K562 (cell line): Measurements from ENCODE around the gene PODXL. TPM values are rescaled to one million over a fixed set of nuclear protein-coding genes. Genes with fewer than 3 reads are reported as not detected.

Source experiments
- ATAC-seq: fragments of 200-7000 bp; cut with Tn5 transposase; 3 replicates; pipeline ENCODE4 v1.9.1; 2020; ENCODE audit warnings: moderate library complexity
- BruUV-seq: library from RNA; stranded (reverse); fragments of 400-500 nt; replicated peaks from 2 replicates; lab custom pipeline; 2021; lab: Mats Ljungman, UMichigan
- CTCF ChIA-PET: fragments of 300-600 bp; formaldehyde crosslinking; extraction: SDS; loops from one replicate; lab custom pipeline; 2021; ENCODE audit warnings: low intra/inter-chr PET ratio; lab: Yijun Ruan, JAX
- POLR2A ChIA-PET: fragments of 300-600, 350-650 bp; sonication (Branson Sonifier 250); formaldehyde crosslinking; extraction: SDS; loops from one replicate; lab custom pipeline; 2021; ENCODE audit warnings: antibody characterized with exemption, inconsistent platforms; lab: Yijun Ruan, JAX
- DNase-seq, 4 experiments: peaks; one replicate each; pipeline versions ENCODE4 v3.0.0 to v3.0.0-alpha.2; 2011 to 2018; ENCODE audit warnings: low spot score in 3 of 4, mixed read lengths in 3 of 4; ENCODE audit errors: extremely low read depth in 1 of 4
- FAIRE-seq: peaks from 2 replicates; lab custom pipeline; 2011; peaks lifted over from hg19 to GRCh38; lab: Jason Lieb, UNC
- H2AFZ ChIP-seq: 2 replicates; pipeline ENCODE4 v1.6.0; 2011; ENCODE audit warnings: low read depth, low read length, control low read depth, inconsistent platforms
- H3K27ac ChIP-seq: fragments of 200-600 bp; 3 replicates; pipeline ENCODE4 v1.8.0; 2011; ENCODE audit warnings: low read depth, mild to moderate bottlenecking, control low read depth, inconsistent platforms, low read length, moderate library complexity, mixed read lengths; ENCODE audit errors: extremely low read depth
- H3K27me3 ChIP-seq, 2 experiments: fragments of 300-600 bp in 1 of 2; 2 replicates in 1 of 2; 3 replicates in 1 of 2; pipeline versions ENCODE4 v1.6.0 to v1.8.0; 2011; ENCODE audit warnings: inconsistent platforms in 2 of 2, low read length in 2 of 2, mild to moderate bottlenecking in 1 of 2, mixed read lengths in 1 of 2, moderate library complexity in 1 of 2; ENCODE audit not compliant: control insufficient read depth in 2 of 2, insufficient read depth in 2 of 2
- H3K36me3 ChIP-seq: fragments of 300-600 bp; 3 replicates; pipeline ENCODE4 v1.8.0; 2011; ENCODE audit warnings: mild to moderate bottlenecking, low read length, inconsistent platforms; ENCODE audit not compliant: control insufficient read depth, insufficient read depth
- H3K4me1 ChIP-seq, 2 experiments: fragments of 200-600 bp in 1 of 2; replicated peaks in 1 of 2; 2 replicates in 1 of 2; 3 replicates in 1 of 2; pipeline versions ENCODE4 v1.5.1 to v1.8.0; 2011; ENCODE audit warnings: inconsistent platforms in 2 of 2, low read length in 2 of 2, mild to moderate bottlenecking in 1 of 2, mixed read lengths in 1 of 2, moderate library complexity in 1 of 2; ENCODE audit not compliant: control insufficient read depth in 2 of 2, insufficient read depth in 2 of 2
- H3K4me2 ChIP-seq: 2 replicates; pipeline ENCODE4 v1.6.1; 2011; ENCODE audit warnings: low read length, control low read depth, inconsistent platforms, mixed read lengths; ENCODE audit not compliant: insufficient read depth
- H3K4me3 ChIP-seq: fragments of 200-600 bp; sonication (generic), shearing (Covaris generic); 2 replicates; pipeline ENCODE4 v1.5.1; 2016; ENCODE audit warnings: control low read depth, inconsistent platforms
- H3K79me2 ChIP-seq: fragments of 200-600 bp; 3 replicates; pipeline ENCODE4 v1.8.0; 2011; ENCODE audit warnings: low read length, inconsistent platforms; ENCODE audit not compliant: control insufficient read depth, insufficient read depth
- H3K9ac ChIP-seq, 2 experiments: 2 replicates each; pipeline versions ENCODE4 v1.6.0 to v1.6.1; 2011; ENCODE audit warnings: low read depth in 2 of 2, low read length in 2 of 2, control low read depth in 1 of 2, inconsistent platforms in 1 of 2, mild to moderate bottlenecking in 1 of 2, mixed read lengths in 1 of 2; ENCODE audit not compliant: insufficient read depth in 1 of 2
- H3K9me1 ChIP-seq: one replicate; pipeline ENCODE4 v1.6.0; 2011; ENCODE audit warnings: inconsistent platforms, mild to moderate bottlenecking, low read length, moderate library complexity; ENCODE audit not compliant: control insufficient read depth, insufficient read depth
- H3K9me3 ChIP-seq: replicated peaks from 2 replicates; pipeline ENCODE4 v1.5.1; 2011; ENCODE audit warnings: low read depth, low read length, inconsistent platforms; ENCODE audit not compliant: control insufficient read depth, insufficient read depth
- H4K20me1 ChIP-seq: replicated peaks from 2 replicates; pipeline ENCODE4 v1.6.1; 2011; ENCODE audit warnings: low read length, inconsistent platforms, mixed read lengths; ENCODE audit not compliant: control insufficient read depth, insufficient read depth
- CSDE1 ChIP-seq, 2 experiments: fragments of 450-650 bp; IDR thresholded peaks; 2 replicates each; pipeline ENCODE4 v1.6.1; 2016; ENCODE audit warnings: mild to moderate bottlenecking in 1 of 2
- RCOR1 ChIP-seq, 2 experiments: IDR thresholded peaks; 2 replicates each; pipeline ENCODE4 v1.6.1; 2012; ENCODE audit warnings: low read depth in 2 of 2, low read length in 2 of 2, borderline replicate concordance in 1 of 2, improper control_type of control experiment in 1 of 2
- RFX1 ChIP-seq: fragments of 450-650 bp; IDR thresholded peaks from 2 replicates; pipeline ENCODE4 v1.6.1; 2016; ENCODE audit warnings: mild to moderate bottlenecking, moderate library complexity
- SOX6 ChIP-seq: fragments of 450-650 bp; IDR thresholded peaks from 2 replicates; pipeline ENCODE4 v1.6.1; 2014; ENCODE audit warnings: mild to moderate bottlenecking
- XRCC3 ChIP-seq: fragments of 450-650 bp; IDR thresholded peaks from 2 replicates; pipeline ENCODE4 v1.6.1; 2017; ENCODE audit warnings: mild to moderate bottlenecking, moderate library complexity
- WGBS: fragments of 100-300 bp; shearing (Covaris generic); methylation state at CpG from one replicate; pipeline ENCODE4 v1.1.6; 2016; ENCODE audit warnings: low coverage, mixed read lengths; ENCODE audit not compliant: insufficient coverage; ENCODE audit errors: missing lambda C conversion rate; 5-methylcytosine and 5-hydroxymethylcytosine counted together
- in situ Hi-C: fragments of 300-500 bp; cut with MboI; formaldehyde crosslinking; loops from 4 replicates; pipeline ENCODE4 v1.15.0; 2018; ENCODE audit warnings: inconsistent platforms, mixed read lengths
- intact Hi-C: fragments of 100-400 bp; cut with micrococcal nuclease; formaldehyde crosslinking; loops from 2 replicates; pipeline ENCODE4 v1.14.2; 2022
- polyA plus RNA-seq, 8 experiments: library from polyadenylated mRNA; depleted of rRNA in 4 of 8; stranded (reverse) in 5 of 8; unstranded in 3 of 8; fragments of >200 nt; fragmentation: Nextera tagmentation in 2 of 8; fragmentation: Illumina TruSeq in 1 of 8; extraction: Ambion mirVana in 2 of 8; extraction: Trizol in 1 of 8; gene quantifications; 2 replicates each; pipeline versions ENCODE4 v1.2.1 to v1.2.3, GENCODE V29; 2011 to 2014; ENCODE audit warnings: inconsistent platforms in 1 of 8, missing spikeins in 1 of 8
- total RNA-seq, 7 experiments: library from RNA; depleted of rRNA in 6 of 7; stranded (reverse); fragments of >200 nt in 6 of 7; fragmentation: Illumina TruSeq in 2 of 7; extraction: Trizol in 2 of 7; gene quantifications; 2 replicates each; pipeline versions ENCODE4 v1.2.1 to v1.2.3, GENCODE V29; 2011 to 2021; ENCODE audit warnings: low replicate concordance in 1 of 7
- TF ChIP-seq, protein P1 (sequence below): sonication (generic); formaldehyde crosslinking; IDR thresholded peaks from 2 replicates; pipeline ENCODE4 v1.8.1; 2022; ENCODE audit warnings: missing genetic modification reagents
- TF ChIP-seq, protein P2 (sequence below): sonication (generic); formaldehyde crosslinking; IDR thresholded peaks from 2 replicates; pipeline ENCODE4 v1.8.0; 2022; ENCODE audit warnings: missing genetic modification reagents, mild to moderate bottlenecking, moderate library complexity, borderline replicate concordance

Gene PODXL
- total and polyA plus RNA-seq, 9 of the 15 experiments (the other 6 are each of a cell fraction or from before 2014, with no cell fraction given): 0.01 to 0.73 (median 0.07) TPM

DNA sequence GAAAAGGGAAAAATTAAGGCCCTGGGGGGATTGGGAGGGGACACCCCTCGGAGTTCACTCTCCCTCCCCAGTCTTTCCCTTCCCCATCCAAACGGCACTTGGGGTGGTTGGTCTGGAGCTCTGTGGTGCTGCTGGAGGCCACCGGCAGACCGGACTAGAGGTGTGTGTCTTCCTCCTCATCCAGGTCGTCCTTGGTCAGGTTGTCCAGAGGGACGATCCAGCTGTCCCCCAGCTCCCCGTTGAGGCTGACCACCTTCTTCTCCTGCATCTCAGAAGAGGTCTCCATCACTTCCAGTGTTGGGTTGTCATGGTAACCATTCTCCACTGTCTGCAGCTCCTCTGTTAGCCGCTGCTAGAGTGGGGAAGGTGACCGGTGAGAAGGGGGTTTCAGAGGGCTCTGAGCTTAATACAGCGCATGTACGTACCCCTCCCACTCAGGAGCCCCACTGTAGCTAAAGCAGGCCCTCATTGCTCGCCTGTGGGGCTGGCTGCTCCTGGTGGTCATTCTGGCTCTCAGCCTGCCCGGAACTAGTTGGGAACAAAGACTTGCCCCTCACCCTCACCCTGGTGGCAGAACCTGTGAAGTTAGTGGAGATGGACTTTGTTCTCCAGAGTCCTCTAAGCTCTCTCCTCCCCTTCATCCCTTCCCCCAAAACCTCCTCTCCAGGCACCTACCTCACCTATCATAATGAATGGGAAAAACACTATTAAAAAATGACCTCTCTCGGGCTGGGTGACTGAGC, 52.1 kb downstream of the PODXL start:
- CTCF ChIA-PET: no interaction called here
- no peak for FAIRE-seq

More for the DNA sequence above, 52.1 kb downstream of the PODXL start:
- Histone ChIP-seq H3K4me3 (no peak overlapping the region), H3K79me2 (no peaks in the 10 kb centered on the region), H3K36me3 (no peaks in the 10 kb centered on the region), H3K9me1 (peaks cover 4% of the 10 kb centered on the region), H3K4me2 (no peak overlapping the region)
- no TSS peak for BruUV-seq
- no peak for ATAC-seq
- in situ Hi-C loops (loop anchor here (10.0 kb wide), 1 partner anchor 150 kb away; no protein-coding TSS in a partner anchor), intact Hi-C loops (no loop called here)
- POLR2A ChIA-PET: interaction anchor here (0.6 to 1.7 kb wide), 7 partner anchors 9 to 507 kb away, joined by 3 to 9 read pairs (median 4); no protein-coding TSS in a partner anchor
- WGBS: 22% methylated on average over 14 of the region's 14 CpGs
- TF ChIP-seq RCOR1 (IDR thresholded peaks at IDR 0.05; ENCODE audit: borderline replicate concordance in 1 of 2, low read depth in 2 of 2, low read length in 2 of 2): peak in 1 of 2 experiments; percentile 33; a peak in 1 of 4 replicates
- no peak for TF ChIP-seq SOX6
- peak in 1 of 2 experiments; percentile 59; a peak in 2 of 4 replicates for TF ChIP-seq CSDE1 (IDR thresholded peaks at IDR 0.05)
- TF ChIP-seq, protein P1, sequence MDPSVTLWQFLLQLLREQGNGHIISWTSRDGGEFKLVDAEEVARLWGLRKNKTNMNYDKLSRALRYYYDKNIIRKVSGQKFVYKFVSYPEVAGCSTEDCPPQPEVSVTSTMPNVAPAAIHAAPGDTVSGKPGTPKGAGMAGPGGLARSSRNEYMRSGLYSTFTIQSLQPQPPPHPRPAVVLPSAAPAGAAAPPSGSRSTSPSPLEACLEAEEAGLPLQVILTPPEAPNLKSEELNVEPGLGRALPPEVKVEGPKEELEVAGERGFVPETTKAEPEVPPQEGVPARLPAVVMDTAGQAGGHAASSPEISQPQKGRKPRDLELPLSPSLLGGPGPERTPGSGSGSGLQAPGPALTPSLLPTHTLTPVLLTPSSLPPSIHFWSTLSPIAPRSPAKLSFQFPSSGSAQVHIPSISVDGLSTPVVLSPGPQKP (CRISPR knock-in tag): no peak
- TF ChIP-seq, protein P2, sequence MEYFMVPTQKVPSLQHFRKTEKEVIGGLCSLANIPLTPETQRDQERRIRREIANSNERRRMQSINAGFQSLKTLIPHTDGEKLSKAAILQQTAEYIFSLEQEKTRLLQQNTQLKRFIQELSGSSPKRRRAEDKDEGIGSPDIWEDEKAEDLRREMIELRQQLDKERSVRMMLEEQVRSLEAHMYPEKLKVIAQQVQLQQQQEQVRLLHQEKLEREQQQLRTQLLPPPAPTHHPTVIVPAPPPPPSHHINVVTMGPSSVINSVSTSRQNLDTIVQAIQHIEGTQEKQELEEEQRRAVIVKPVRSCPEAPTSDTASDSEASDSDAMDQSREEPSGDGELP: 0 out of 2 replicates have a peak, but pooled peaks have one; percentile 21
- TF ChIP-seq XRCC3: no peak
- peak; percentile 94 for TF ChIP-seq RFX1
- TF ChIP-seq, all 486 proteins: peak for 4
- H3K9ac ChIP-seq: no peak overlapping the region
- peaks cover 2 to 12% of the 10 kb centered on the region in 2 experiments; a peak in 2 of 5 replicates for H3K4me1 ChIP-seq
- H4K20me1 ChIP-seq: peaks cover 39% of the 10 kb centered on the region
- H3K27ac ChIP-seq: no peak overlapping the region
- H3K9me3 ChIP-seq: no peaks in the 10 kb centered on the region
- peaks cover 26 to 41% of the 10 kb centered on the region in 2 experiments; a peak in 4 of 5 replicates for H3K27me3 ChIP-seq
- H2AFZ ChIP-seq: no peak overlapping the region
- DNase-seq: no peak
